H1 (cell line): Measurements from ENCODE around the gene HDAC10. TPM values are rescaled to one million over a fixed set of nuclear protein-coding genes. Genes with fewer than 3 reads are reported as not detected.

ENCODE experiments used
- CHD7 ChIP-seq: fragments of 300-600 bp; sonication (generic); IDR thresholded peaks from 2 replicates; pipeline ENCODE4 v1.7.1; 2012; ENCODE audit warnings: low read length, moderate library complexity, mild to moderate bottlenecking, inconsistent platforms; ENCODE audit not compliant: insufficient replicate concordance
- CREB1 ChIP-seq: IDR thresholded peaks from 2 replicates; pipeline ENCODE4 v1.6.1; 2012; ENCODE audit warnings: inconsistent platforms
- KDM1A ChIP-seq: fragments of 200-600, 300-600 bp; sonication (generic); IDR thresholded peaks from 2 replicates; pipeline ENCODE4 v1.7.1; 2016; ENCODE audit warnings: mild to moderate bottlenecking, low read length, borderline replicate concordance
- NANOG ChIP-seq: IDR thresholded peaks from 2 replicates; pipeline ENCODE4 v1.6.1; 2011; ENCODE audit warnings: low read length, low read depth, mild to moderate bottlenecking, inconsistent platforms; ENCODE audit not compliant: insufficient read depth, poor library complexity, severe bottlenecking
- NRF1 ChIP-seq: IDR thresholded peaks from 2 replicates; pipeline ENCODE4 v1.6.1; 2011; ENCODE audit warnings: mild to moderate bottlenecking, low read depth, low read length, improper control_type of control experiment
- SP2 ChIP-seq: IDR thresholded peaks from 2 replicates; pipeline ENCODE4 v1.6.1; 2012; ENCODE audit warnings: mild to moderate bottlenecking, low read length, inconsistent platforms
- polyA plus RNA-seq, 7 experiments: library from polyadenylated mRNA; depleted of rRNA in 3 of 7; stranded (reverse) in 5 of 7; unstranded in 2 of 7; fragments of >200 nt in 5 of 7; fragments of 200-250 nt in 2 of 7; gene quantifications; 1 replicate in 5 of 7; 2 replicates in 1 of 7; 4 replicates in 1 of 7; pipeline versions ENCODE4 v1.2.1 to v1.2.3, GENCODE V29; 2011 to 2013; ENCODE audit warnings: missing spikeins in 2 of 7, mixed read lengths in 2 of 7
- total RNA-seq: library from RNA; stranded (reverse); fragmentation: NEBNext Ultra II Directional; extraction: Animal tissue kit (Norgen Biotek cat#: 25700); gene quantifications from 2 replicates; pipeline ENCODE4 v1.2.1, GENCODE V29; 2021

HDAC10 gene
- total and polyA plus RNA-seq, 2 of the 8 experiments (the other 6 are each of a cell fraction or from before 2014, with no cell fraction given): 11.2 to 26.4 TPM

GRCh38 chr22:50228366-50228765, 22.7 kb downstream of the HDAC10 start (continued):
- TF ChIP-seq NANOG (no peak), SP2 (no peak), CREB1 (no peak), NRF1 (no peak), CHD7 (no peak), KDM1A (no peak)
